HEK293T (cell line): ENCODE results near the gene NEK5.
A peak's percentile ranks its signal among the peaks of the same experiment; 100 is the strongest.
"Not testable (repeated sequence)": the region's sequence is repeated elsewhere in the genome, so short reads cannot be mapped to it uniquely, and the experiment has no call there.

ENCODE experiments used
- CTCF ChIA-PET: fragments of 350-600 bp; formaldehyde crosslinking; extraction: SDS; loops from one replicate; lab custom pipeline; 2021; ENCODE audit warnings: antibody characterized with exemption, inconsistent platforms; lab: Yijun Ruan, JAX
- POLR2A ChIA-PET: fragments of 350-600 bp; formaldehyde crosslinking; extraction: SDS; loops from one replicate; lab custom pipeline; 2020; ENCODE audit warnings: antibody characterized with exemption, inconsistent platforms; lab: Yijun Ruan, JAX
- DNase-seq: peaks from one replicate; pipeline ENCODE4 v3.0.0; 2012; ENCODE audit warnings: mixed read lengths; ENCODE audit errors: extremely low spot score
- ARNT ChIP-seq: fragments of 450-650 bp; IDR thresholded peaks from 2 replicates; pipeline ENCODE4 v1.6.1; 2017; ENCODE audit warnings: mild to moderate bottlenecking
- BHLHE40 ChIP-seq: fragments of 450-650 bp; IDR thresholded peaks from 2 replicates; pipeline ENCODE4 v1.6.1; 2016; ENCODE audit warnings: mild to moderate bottlenecking, moderate library complexity, borderline replicate concordance
- CTBP1 ChIP-seq: fragments of 450-650 bp; IDR thresholded peaks from 2 replicates; pipeline ENCODE4 v1.6.1; 2016; ENCODE audit warnings: borderline replicate concordance
- ELF4 ChIP-seq: fragments of 450-650 bp; IDR thresholded peaks from 2 replicates; pipeline ENCODE4 v1.6.1; 2017; ENCODE audit warnings: antibody characterized with exemption
- FOXA1 ChIP-seq: fragments of 450-650 bp; IDR thresholded peaks from 2 replicates; pipeline ENCODE4 v1.6.1; 2016; ENCODE audit warnings: mild to moderate bottlenecking
- FOXK2 ChIP-seq: fragments of 450-650 bp; IDR thresholded peaks from 2 replicates; pipeline ENCODE4 v1.6.1; 2016; ENCODE audit warnings: mild to moderate bottlenecking
- FOXM1 ChIP-seq: fragments of 450-650 bp; IDR thresholded peaks from 2 replicates; pipeline ENCODE4 v1.6.1; 2017; ENCODE audit warnings: mild to moderate bottlenecking, borderline replicate concordance
- HDGF ChIP-seq: fragments of 450-650 bp; IDR thresholded peaks from 2 replicates; pipeline ENCODE4 v1.6.1; 2017; ENCODE audit warnings: antibody characterized with exemption, borderline replicate concordance
- L3MBTL2 ChIP-seq: fragments of 450-650 bp; conservative IDR thresholded peaks from 2 replicates; pipeline ENCODE4 v1.6.1; 2016; ENCODE audit warnings: mild to moderate bottlenecking
- LEF1 ChIP-seq: fragments of 450-650 bp; IDR thresholded peaks from 2 replicates; pipeline ENCODE4 v1.6.1; 2017; ENCODE audit warnings: mild to moderate bottlenecking, borderline replicate concordance
- NFRKB ChIP-seq: fragments of 450-650 bp; IDR thresholded peaks from 2 replicates; pipeline ENCODE4 v1.6.1; 2016; ENCODE audit warnings: mild to moderate bottlenecking, moderate library complexity
- SP1 ChIP-seq: fragments of 450-650 bp; IDR thresholded peaks from 2 replicates; pipeline ENCODE4 v1.6.1; 2017
- SUZ12 ChIP-seq: fragments of 450-650 bp; IDR thresholded peaks from 2 replicates; pipeline ENCODE4 v1.6.1; 2016; ENCODE audit warnings: mild to moderate bottlenecking
- TARDBP ChIP-seq: fragments of 450-650 bp; IDR thresholded peaks from 2 replicates; pipeline ENCODE4 v1.6.1; 2016
- ZNF384 ChIP-seq: fragments of 450-650 bp; IDR thresholded peaks from 2 replicates; pipeline ENCODE4 v1.6.1; 2016
- TF ChIP-seq, protein P1 (sequence below): fragments of 450-650 bp; IDR thresholded peaks from 2 replicates; pipeline ENCODE4 v1.6.1; 2016

The NEK5 gene

DNA sequence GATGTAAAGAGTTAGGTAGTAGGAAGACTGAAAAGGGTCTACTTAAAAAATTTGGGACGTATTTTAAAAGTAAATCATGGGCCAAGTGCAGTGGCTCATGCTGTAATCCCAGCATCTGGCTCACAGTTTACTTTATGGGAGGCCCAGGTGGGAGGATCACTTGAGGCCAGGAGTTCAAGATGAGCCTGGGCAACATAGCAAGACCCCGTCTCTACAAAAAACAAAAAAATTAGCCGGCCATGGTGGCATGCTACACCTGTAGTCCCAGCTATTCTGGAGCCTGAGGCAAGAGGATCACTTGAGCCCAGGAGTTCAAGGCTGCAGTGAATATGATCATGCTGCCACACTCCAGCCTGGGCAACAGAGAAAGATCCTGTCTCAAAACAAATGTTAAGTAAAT, 81.4 kb downstream of the NEK5 start:
- TF ChIP-seq FOXA1: no peak
- no peak for TF ChIP-seq CTBP1
- TF ChIP-seq TARDBP: no peak
- TF ChIP-seq ELF4: no peak
- TF ChIP-seq SUZ12: no peak
- no peak for TF ChIP-seq FOXK2
- no peak for TF ChIP-seq HDGF
- no peak for TF ChIP-seq NFRKB
- TF ChIP-seq, protein P1, sequence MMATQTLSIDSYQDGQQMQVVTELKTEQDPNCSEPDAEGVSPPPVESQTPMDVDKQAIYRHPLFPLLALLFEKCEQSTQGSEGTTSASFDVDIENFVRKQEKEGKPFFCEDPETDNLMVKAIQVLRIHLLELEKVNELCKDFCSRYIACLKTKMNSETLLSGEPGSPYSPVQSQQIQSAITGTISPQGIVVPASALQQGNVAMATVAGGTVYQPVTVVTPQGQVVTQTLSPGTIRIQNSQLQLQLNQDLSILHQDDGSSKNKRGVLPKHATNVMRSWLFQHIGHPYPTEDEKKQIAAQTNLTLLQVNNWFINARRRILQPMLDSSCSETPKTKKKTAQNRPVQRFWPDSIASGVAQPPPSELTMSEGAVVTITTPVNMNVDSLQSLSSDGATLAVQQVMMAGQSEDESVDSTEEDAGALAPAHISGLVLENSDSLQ: no peak
- TF ChIP-seq FOXM1: no peak
- TF ChIP-seq ARNT: no peak
- no peak for TF ChIP-seq L3MBTL2
- TF ChIP-seq LEF1: no peak
- no peak for TF ChIP-seq BHLHE40
- no peak for TF ChIP-seq SP1
- TF ChIP-seq ZNF384: no peak
- CTCF ChIA-PET: no interaction called here
- no peak for DNase-seq
- POLR2A ChIA-PET: no interaction called here

DNA sequence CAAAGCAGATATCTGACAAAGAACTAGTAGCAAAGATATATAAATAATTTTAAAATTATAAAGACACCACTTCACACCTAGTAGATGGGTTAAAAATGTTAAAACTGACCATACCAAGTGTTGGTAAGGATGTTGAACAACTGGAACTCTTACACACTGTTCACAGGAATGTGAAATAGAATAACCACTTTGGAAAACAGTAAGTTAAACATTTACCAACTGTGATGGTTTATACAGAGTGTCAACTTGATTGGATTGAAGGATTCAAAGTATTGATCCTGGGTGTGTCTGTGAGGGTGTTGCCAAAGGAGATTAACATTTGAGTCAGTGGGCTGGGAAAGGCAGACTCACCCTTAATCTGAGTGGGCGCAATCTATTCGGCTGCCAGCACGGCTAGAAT, 85.2 kb downstream of the NEK5 start:
- TF ChIP-seq, protein P1: no peak
- TF ChIP-seq ARNT (no peak), HDGF (no peak), FOXA1 (no peak), FOXK2 (no peak), BHLHE40 (no peak), CTBP1 (no peak), SUZ12 (no peak), TARDBP (no peak), ZNF384 (no peak)
- ChIA-PET CTCF (no interaction called here), POLR2A (no interaction called here)
- DNase-seq: no peak

DNA sequence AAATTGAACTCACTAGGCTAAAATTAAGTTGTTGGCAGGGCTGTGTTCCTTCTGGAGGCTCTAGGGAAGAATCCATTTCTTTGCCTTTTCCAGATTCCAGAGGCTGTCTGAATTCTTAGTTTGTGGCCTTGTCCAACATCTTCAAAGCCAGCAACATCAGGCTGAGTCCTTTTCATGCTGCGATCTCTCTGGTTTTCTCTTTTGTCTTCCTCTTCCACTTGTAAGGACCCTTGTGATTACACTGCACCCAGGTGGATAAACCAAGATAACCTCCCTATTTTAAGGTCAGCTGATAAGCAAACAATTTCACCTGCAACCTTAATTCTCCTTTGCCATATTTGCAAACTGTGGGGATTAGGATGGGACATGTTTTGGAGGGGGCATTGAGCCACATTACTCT, 92.8 kb downstream of the NEK5 start:
- CTCF ChIA-PET: no interaction called here
- POLR2A ChIA-PET: no interaction called here
- DNase-seq: no peak
- no peak for TF ChIP-seq L3MBTL2
- no peak for TF ChIP-seq LEF1
- TF ChIP-seq FOXA1: no peak

DNA sequence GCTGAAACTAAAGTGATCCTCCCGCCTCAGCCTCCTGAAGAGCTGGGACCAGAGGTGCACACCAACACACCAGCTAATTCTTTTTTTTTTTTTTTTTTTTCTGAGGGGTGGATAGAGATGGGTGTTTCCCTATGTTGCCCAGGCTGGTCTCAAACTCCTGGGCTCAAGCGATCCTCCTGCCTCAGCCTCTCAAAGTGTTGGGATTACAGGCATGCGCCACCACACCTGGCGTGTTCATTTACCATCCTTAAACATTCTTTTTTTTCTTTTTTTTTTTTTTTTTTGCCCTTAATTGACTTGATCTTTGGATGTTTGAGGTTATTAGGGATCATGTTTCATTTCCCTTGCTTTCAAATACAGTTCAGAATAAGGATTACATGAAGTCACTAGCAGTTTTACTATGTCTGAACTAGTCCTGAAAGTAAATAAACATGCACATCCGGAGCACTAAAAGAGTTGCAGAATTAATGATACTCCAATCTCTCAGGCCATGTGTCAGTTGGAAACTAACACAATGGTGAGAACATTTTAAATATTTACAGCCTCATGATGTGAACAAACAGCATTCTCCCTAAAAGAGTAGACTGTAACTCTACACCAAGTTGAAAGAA, 94.2 kb downstream of the NEK5 start:
- DNase-seq: no peak

DNA sequence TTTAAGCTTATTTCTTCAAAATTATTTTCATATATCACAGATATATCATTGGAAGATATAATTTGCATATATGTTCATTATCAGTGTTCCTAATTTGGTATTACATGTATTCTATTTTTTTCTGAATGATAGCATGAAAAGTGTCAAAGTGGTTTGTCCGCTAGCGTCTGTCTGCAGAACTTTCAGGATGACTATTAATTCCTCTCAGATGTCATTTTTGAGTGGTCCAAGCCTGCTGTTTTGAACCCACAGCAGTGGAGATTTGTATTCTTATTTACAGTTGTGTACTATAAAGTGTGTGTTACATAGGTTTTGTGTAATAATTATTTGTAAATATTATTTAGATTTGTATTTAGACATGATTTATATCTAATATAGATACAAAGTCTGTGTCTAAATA, 95.8 kb downstream of the NEK5 start:
- ChIA-PET CTCF (no interaction called here), POLR2A (no interaction called here)
- TF ChIP-seq TARDBP: no peak
- no peak for TF ChIP-seq FOXK2
- TF ChIP-seq, protein P1: no peak
- TF ChIP-seq SUZ12: no peak
- no peak for TF ChIP-seq NFRKB
- TF ChIP-seq L3MBTL2: no peak
- no peak for DNase-seq

More for the DNA sequence above, 94.2 kb downstream of the NEK5 start:
- CTCF ChIA-PET: no interaction called here
- POLR2A ChIA-PET: no interaction called here
- TF ChIP-seq ZNF384: peak; percentile 90
- TF ChIP-seq CTBP1: no peak

DNA sequence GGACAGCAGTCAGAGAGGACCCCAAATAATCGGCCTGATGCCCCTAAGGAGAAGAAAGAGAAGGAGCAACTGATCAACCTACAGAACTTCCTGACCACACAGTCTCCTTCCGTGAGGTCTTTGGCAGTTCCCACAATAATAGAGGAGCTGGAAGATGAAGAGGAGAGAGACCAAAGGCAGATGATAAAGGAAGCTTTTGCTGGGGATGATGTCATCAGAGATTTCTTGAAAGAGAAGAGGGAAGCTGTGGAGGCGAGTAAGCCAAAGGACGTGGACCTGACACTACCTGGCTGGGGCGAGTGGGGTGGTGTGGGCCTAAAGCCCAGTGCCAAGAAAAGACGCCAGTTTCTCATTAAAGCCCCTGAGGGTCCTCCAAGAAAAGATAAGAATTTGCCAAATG, 98.5 kb downstream of the NEK5 start:
- POLR2A ChIA-PET, CTCF ChIA-PET, DNase-seq: not testable (repeated sequence)

DNA sequence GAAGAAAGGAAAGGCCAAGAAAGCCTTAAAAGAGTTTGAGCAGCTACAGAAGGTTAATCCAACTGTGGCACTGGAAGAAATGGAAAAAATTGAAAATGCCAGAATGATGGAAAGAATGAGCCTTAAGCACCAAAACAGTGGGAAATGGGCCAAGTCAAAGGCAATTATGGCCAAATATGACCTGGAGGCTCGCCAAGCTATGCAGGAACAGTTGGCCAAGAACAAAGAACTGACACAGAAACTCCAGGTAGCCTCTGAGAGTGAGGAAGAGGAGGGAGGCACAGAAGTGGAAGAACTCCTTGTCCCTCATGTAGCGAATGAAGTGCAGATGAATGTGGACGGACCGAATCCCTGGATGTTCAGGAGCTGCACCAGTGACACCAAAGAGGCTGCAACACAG, 99.3 kb downstream of the NEK5 start:
- TF ChIP-seq ARNT (no peak), ELF4 (no peak), SUZ12 (no peak), HDGF (no peak), L3MBTL2 (no peak), BHLHE40 (no peak), LEF1 (no peak), SP1 (no peak), TARDBP (no peak), FOXA1 (no peak), FOXM1 (no peak), ZNF384 (no peak), CTBP1 (no peak), FOXK2 (no peak), NFRKB (no peak)
- TF ChIP-seq, protein P1: no peak
- DNase-seq: no peak
- ChIA-PET POLR2A (no interaction called here), CTCF (interaction anchor here (0.7 kb wide), 1 partner anchor 28 kb away, joined by 3 read pairs; no protein-coding TSS in a partner anchor)
